Glutamatergic neuron (in vitro differentiated cells): ENCODE results near the gene IRF5. TPM values are rescaled to one million over a fixed set of nuclear protein-coding genes. Genes with fewer than 3 reads are reported as not detected.

ENCODE experiments used
- DNase-seq: peaks from one replicate; pipeline ENCODE4 v3.0.0; 2022
- H3K27ac Mint-ChIP-seq: one replicate; pipeline ENCODE4 v1.8.0; 2020; ENCODE audit warnings: mild to moderate bottlenecking, mixed read lengths, inconsistent platforms; ENCODE audit not compliant: unreplicated experiment
- H3K27me3 Mint-ChIP-seq: one replicate; pipeline ENCODE4 v1.8.0; 2020; ENCODE audit warnings: mild to moderate bottlenecking, moderate library complexity, mixed read lengths, inconsistent platforms; ENCODE audit not compliant: unreplicated experiment
- H3K36me3 Mint-ChIP-seq: one replicate; pipeline ENCODE4 v1.8.0; 2020; ENCODE audit warnings: mild to moderate bottlenecking, mixed read lengths, inconsistent platforms; ENCODE audit not compliant: unreplicated experiment
- H3K4me1 Mint-ChIP-seq: one replicate; pipeline ENCODE4 v1.8.0; 2020; ENCODE audit warnings: mild to moderate bottlenecking, low read depth, mixed read lengths, inconsistent platforms; ENCODE audit not compliant: unreplicated experiment
- H3K4me3 Mint-ChIP-seq: one replicate; pipeline ENCODE4 v1.8.0; 2020; ENCODE audit warnings: mild to moderate bottlenecking, mixed read lengths, inconsistent platforms; ENCODE audit not compliant: unreplicated experiment
- H3K9me3 Mint-ChIP-seq: one replicate; pipeline ENCODE4 v1.8.0; 2020; ENCODE audit warnings: mild to moderate bottlenecking, moderate library complexity, mixed read lengths, inconsistent platforms; ENCODE audit not compliant: unreplicated experiment
- CTCF ChIP-seq: fragments of 200-600 bp; sonication (generic); IDR thresholded peaks from one replicate; pipeline ENCODE4 v1.5.0; 2021; ENCODE audit not compliant: partially characterized antibody, unreplicated experiment
- total RNA-seq: library from RNA; stranded (reverse); fragmentation: NEBNext Ultra II Directional; extraction: Animal tissue kit (Norgen Biotek cat#: 25700); gene quantifications from one replicate; pipeline ENCODE4 v1.2.1, GENCODE V29; 2021; ENCODE audit not compliant: unreplicated experiment

Gene IRF5
- total RNA-seq, 1 donor from 2014 or later = not detected

- no peak for DNase-seq
- Mint-ChIP-seq H3K27me3 (no peaks in the 10 kb centered on the region), H3K27ac (no peak overlapping the region), H3K4me1 (no peaks in the 10 kb centered on the region), H3K36me3 (no peaks in the 10 kb centered on the region), H3K9me3 (peaks cover 5% of the 10 kb centered on the region), H3K4me3 (no peak overlapping the region)
- TF ChIP-seq CTCF = no peak
Observed at GRCh38 chr7:128890306-128891109, 47.2 kb upstream of the IRF5 start.

- no peaks in the 10 kb centered on the region for H3K27me3 Mint-ChIP-seq
- no peak for TF ChIP-seq CTCF
- peaks cover 3% of the 10 kb centered on the region for H3K9me3 Mint-ChIP-seq
- no peaks in the 10 kb centered on the region for H3K4me1 Mint-ChIP-seq
- H3K27ac Mint-ChIP-seq = no peak overlapping the region
- H3K36me3 Mint-ChIP-seq = peaks cover 4% of the 10 kb centered on the region
- no peak for DNase-seq
- H3K4me3 Mint-ChIP-seq = no peak overlapping the region
Observed at GRCh38 chr7:128891110-128891941, 46.4 kb upstream of the IRF5 start.

GRCh38 chr7:128891942-128892269 lies 45.8 kb upstream of the IRF5 start:
- DNase-seq = no peak
- H3K27ac Mint-ChIP-seq = no peak overlapping the region
- TF ChIP-seq CTCF = no peak
- H3K9me3 Mint-ChIP-seq = peaks cover 4% of the 10 kb centered on the region
- no peaks in the 10 kb centered on the region for H3K4me1 Mint-ChIP-seq
- no peak overlapping the region for H3K4me3 Mint-ChIP-seq
- H3K27me3 Mint-ChIP-seq = peaks cover 2% of the 10 kb centered on the region
- peaks cover 6% of the 10 kb centered on the region for H3K36me3 Mint-ChIP-seq

- H3K9me3 Mint-ChIP-seq = peaks cover 4% of the 10 kb centered on the region
- H3K36me3 Mint-ChIP-seq = peaks cover 8% of the 10 kb centered on the region
- DNase-seq = no peak
- no peak for TF ChIP-seq CTCF
- H3K27me3 Mint-ChIP-seq = peaks cover 2% of the 10 kb centered on the region
- H3K4me1 Mint-ChIP-seq = no peaks in the 10 kb centered on the region
- H3K27ac Mint-ChIP-seq = no peak overlapping the region
- H3K4me3 Mint-ChIP-seq = no peak overlapping the region
Observed at GRCh38 chr7:128892521-128893250, 45.0 kb upstream of the IRF5 start.
